ENCODE measurements around the gene TBX10.
A peak's percentile ranks its signal among the peaks of the same experiment; 100 is the strongest.
"Not testable (repeated sequence)": the region's sequence is repeated elsewhere in the genome, so short reads cannot be mapped to it uniquely, and the experiment has no call there.

The TBX10 gene

DNA sequence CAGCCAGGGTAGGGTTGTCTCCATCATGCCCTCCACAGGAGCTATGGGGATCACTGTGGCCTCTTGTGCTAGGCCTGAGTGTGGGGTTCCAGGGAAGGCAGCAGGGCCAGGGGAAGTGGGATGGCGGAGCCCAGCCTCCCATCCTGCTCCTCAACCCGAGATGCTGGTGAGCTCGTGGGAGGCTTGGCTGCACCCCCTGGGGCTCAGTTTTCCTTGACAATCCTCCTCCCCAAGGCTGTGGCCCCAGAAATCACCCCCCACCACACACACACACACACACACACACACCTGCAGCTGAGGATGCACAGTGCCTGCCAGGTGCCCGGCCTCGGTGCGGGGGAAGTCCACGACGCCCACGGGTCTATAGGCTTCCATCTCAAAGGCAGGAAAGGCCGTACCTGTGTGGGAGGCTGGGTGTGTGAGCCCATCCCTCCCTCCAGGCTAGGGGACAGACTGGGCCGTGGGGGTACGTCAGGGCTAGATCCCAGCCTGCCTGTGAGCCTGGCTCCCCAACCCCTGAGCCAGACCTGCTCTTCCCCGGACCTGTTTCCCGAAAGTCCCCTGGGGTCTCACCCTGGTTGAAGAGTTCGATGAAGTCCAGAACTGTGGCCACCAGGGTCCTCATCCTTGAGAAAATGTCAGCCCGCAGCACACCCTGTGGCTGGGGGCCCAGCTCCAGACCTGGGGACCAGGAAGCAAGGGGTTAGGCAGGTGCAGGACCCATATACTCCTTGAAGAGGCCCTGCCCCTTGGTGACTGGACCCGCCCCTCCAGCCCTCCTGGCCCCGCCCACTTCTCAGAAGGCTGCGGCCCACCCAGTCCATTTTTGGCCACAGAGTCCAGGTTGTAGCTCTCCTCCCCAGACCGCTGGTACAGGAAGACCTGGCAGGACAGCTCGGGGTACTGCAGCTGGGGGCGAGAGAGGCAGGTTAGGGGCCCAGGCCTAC is 5.2 kb upstream of the TBX10 start:
- no peak for DNase-seq

DNA sequence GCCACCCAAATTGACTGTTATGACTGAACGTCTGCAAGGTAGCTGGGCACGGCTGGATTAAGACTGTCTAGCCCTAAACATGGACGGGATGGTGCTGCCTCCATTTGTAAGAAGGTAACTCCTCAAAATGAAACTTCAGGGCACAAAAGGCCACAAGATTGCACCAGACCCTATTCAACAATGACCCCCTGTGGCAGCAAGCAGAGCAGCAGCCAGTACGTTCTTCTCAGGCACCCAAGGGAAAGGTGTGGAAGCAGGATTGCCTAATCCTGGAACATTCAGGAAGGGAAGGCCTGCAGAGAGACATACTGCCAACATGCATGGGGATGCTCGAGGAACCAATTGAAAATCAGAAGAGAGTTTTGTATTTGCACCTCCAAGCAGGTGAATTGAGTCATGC is 4.5 kb upstream of the TBX10 start:
- DNase-seq, result no peak

DNA sequence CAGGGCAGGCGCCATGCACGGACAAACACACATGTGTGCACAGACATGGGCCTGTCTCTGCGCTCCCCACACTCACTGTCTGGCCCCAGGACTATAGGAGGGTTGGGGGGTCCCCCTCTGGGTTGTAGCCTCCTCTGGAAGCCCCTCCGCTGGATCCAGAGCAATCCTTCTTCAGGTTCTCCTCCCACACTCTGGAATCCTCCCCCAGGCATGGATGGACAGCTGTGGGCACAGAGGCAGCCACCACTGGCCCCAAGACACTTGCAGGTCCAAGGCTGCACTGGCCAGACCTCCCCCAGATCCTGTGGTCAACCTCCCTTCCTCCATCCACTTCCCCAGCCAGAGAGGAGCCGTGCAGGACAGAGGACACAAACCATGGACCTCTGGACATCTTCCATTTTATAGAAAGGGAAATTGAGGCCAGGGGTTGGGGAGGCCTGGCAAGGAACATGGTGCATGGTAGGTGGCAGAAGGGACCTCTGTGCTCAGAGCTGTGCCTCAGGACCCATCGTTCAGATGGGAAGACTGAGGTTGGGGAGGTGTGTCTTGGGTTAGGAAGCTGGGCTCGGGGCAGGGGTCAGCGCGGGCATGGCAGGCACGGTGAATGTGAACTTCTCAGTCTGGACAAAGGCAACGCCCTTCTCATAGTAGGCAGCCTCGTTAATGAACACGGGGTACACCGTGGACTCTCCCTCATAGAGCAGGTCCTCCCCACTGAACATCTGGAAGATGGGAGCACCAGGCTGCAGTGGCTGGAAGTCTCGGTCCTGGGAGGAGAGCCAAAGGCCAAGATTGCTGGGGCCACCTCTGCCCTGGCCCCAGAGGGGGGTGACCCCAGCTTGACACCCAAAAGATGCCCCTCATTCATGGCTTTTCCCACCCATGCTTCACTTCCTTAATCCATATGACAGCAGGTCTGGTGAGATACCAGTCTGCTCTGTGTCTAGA is 2.9 kb upstream of the TBX10 start:
- DNase-seq, result no peak

GRCh38 chr11:67641338-67642172 is 2.0 kb upstream of the TBX10 start:
- DNase-seq, result no peak

- no peak for DNase-seq
These were observed 1.3 kb upstream of the TBX10 start for GRCh38 chr11:67640758-67641337.

DNA sequence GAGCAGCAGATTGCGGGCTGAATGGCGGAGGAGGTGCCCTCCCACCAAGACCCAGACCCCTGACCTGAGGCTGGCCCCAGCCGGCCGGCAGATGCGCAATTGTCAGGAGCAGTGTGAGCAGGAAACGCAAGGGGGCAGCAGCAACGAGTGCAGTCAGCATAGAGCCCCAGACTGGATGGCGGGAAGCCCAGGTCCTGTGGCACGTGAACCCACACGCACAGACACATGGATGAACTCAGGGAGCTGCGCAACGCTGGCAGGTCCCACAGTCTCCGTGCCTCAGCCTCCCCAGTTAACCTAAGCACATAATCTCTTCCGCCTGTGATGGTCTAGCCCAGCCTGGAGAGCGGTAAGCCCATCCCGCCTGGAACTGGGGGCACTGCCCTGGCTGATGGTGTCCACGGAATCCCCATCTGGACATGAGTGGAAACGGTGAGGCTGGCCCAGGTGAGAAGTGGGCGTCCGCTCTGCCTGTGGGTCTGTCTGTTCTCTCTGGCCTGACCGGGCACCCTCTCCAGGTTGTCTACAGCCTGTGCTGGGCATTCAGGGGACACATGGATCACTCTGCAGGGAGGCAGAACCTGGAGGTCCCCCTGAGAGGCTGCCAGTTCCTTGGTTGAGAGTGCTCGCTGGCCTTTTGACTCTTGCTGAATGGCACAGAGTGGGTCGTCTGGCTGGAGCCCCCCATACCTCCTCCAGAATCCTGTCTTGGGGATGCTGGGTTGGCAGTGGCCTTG is 626 bp upstream of the TBX10 start:
- DNase-seq, result peak; percentile 35

- no peak for DNase-seq
These were observed 777 bp downstream of the TBX10 start for GRCh38 chr11:67638535-67639437.

DNA sequence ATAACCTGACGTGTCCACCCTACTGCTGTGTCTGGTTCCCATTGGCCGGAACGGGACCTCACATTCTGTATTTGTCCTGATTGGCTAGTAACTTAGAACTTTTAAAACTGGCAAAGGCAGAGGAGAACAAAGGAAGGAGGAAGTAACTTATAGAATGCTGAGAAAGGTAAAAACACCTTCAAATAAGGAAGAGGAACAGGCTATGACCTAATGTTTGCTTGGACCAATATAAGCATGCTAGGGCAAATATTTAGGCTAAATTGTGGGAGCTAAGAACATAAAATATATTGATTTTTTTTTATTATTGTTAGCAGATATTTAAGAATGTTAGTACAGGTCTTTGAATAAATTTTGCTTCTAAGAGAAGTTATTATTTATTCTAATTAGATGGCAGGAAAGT is 2.1 kb downstream of the TBX10 start:
- DNase-seq, result not testable (repeated sequence)

- no peak for DNase-seq
These were observed 2.6 kb downstream of the TBX10 start for GRCh38 chr11:67636962-67637361.

- no peak for DNase-seq
These were observed 4.4 kb downstream of the TBX10 start for GRCh38 chr11:67635231-67635521.

DNA sequence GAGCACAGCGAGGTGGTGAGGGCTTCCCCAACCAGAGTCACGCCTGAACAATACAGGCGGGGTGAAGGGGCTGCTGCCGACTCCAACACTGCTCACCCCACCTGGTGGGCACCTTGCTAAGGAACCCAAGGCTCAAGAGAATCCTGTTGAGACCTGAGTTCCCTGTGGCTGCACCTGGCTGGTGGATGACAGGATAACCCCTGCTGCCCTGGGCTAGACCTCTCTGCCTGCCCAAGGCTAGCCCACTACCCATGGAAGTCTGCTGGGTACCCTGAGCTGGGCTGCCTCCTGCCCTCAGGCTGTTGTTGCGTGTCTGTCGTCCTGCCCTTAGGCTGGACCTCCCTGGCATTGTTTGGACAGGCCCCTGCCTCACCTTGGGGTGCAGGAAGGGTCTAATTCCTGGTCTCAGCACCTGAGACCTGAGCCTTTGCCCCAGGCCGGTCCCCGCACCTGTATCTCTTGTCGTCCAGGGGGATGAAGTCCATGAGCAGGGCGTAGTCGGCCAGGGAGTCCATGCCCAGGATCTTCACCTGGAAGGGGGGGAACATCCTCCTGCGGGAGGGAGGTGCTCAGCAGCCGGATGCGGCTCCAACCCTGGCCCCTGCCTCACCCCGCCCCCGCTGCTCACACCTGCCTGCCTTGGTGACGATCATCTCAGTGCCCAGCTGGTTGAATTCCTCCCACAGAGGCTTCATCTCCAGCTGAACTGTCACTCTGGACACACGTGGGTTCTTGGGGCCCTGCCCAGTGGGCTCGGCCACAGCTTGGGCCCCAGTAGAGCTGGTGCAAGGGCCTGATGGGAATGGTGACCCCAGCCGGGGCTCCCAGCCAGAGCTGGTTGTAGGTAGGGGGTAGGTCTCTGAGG is 5.0 kb downstream of the TBX10 start:
- DNase-seq, result no peak

DNA sequence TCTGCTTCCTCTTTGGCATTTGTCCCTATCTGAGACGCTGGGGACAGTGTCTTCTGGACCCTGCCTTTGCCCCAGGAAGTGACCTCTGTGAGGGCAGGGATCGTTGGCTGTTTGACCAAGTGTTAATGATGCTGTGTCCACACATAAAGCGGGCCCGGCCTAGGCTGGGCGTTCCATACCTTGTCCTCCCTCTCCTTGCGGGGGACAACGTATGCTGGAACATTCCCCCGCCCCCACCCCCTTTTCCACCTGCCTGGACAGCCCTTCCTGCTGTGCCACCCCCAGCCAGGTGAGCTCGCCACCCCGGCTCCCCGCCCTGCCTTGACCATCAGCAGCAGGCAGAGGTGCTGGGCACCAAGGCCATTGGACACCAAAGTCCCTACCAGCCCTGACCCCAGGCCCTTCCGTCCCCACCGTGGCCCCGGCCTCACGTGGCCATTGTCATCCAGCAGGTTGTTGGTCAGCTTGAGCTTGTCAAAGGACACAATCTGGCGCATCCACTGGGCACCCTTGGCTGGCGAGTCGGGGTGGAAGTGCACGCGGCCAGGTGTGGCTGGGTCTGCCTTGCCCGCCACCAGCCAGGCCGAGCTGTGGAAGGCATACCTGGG is 5.7 kb downstream of the TBX10 start:
- DNase-seq, result no peak

DNA sequence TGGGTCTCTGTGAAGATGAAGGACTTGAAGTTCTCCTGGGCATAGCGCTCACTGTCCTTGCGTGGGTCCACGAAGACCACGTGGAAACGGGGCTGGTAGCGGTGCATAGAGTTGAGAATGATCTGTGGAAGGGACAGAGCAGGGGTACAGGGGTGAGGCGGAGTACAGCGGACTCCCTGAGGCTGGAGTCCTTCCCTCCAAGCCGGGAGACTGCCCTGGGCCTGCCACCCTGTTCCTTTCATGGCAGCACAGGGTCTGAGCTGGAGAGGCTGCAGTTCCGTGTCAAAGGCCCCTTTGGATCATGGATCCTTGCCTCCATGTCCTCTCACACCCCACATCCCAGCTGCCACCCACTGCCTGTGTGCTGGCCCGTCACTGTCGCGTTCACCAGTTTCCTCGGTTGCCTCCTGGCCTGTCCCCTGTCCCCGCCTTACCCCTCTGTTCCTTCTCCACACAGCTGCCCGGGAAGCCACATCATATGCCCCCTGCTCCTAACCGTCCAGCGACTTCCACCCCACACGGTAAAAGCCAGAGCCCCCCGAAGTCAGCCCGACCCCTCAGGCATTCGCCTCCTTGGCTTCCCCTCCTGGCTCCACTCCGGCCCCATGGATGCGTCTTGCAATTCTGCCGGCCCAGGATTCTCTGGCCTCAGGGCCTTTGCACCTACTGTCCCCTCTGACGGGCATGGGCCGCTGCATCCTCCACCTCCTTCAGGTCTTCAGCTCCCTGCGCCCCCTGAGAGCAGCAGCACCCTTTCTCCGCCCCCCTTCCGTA is 6.4 kb downstream of the TBX10 start:
- no peak for DNase-seq

DNA sequence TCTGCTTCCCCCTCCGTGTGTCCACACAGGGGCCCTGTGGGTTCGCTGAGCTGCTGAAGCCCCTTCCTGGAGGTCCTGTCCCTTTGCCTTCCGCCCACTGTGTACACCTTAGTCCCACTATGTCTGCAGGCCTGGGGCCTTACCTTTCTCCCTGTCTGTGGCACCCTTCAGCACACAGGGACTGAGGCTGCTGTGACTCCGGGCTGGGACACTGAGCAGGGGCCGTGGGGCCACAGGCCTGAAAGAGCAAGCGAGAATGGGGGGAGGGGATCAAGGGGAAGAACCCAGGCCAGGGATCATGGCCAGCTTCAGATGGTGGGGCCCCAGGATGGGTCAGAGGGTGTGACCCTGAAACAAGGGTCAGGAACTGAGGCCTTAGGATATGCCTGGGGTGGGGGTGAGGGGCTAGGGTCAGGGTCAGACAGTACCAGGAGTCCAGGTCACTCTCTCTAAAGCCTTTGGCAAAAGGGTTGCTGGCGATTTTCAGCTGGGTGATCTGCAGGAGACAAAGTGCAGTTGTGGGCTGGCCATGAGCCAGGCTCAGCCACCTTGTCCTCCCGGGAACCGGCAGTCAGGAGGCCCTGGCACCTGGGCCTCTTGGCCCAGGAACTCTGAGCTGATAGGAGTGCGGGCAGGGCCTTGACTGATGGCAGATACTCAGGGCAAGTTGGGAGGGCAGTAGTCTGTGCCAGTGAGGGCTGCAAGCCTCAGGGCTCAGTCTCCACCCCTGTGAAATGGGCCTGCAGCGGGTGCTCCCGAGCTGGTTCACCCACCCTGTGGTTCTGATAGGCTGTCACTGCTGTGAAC is 7.2 kb downstream of the TBX10 start:
- no peak for DNase-seq

DNA sequence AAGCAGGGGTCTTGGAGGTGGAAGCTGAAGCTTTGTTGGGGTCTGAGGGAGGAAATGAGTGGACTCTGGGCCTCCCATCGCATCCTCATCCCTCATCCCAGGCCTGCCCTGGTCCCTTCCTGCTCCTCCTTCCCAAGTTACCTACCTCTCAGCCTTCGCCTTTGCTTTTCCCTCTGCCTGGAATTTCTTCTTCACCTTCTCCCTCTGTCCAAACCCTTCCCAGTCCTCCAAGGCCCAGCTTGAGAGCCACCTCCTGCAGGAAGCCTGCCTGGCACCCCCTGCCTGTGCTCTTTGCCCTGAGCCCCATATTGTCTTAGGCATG is 7.7 kb downstream of the TBX10 start:
- DNase-seq, result no peak

DNA sequence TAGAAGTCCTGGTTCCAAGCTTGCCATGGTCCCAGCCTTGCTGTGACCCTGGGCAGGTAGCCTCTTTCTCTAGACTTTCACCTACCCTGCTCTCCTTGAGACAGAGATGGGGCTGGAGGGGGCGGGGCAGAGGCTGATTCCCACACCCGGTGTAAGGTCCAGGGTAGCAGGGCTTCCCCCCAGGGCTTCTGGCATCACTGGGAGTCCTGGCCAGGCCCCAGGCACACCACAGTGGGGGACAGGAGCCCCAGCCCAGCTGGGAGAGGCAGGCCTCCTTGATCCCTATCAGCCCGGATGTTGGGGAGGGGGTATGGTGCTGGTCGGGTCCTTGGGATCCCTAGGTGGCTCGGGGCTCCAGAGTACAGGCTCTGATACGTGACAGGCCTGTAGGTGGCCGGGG is 8.2 kb downstream of the TBX10 start:
- no peak for DNase-seq

GRCh38 chr11:67630943-67631331 is 8.6 kb downstream of the TBX10 start:
- no peak for DNase-seq
